NCI-H1417 (cell line): Measurements from ENCODE around the gene SFT2D1.
"Not testable (repeated sequence)": the region's sequence is repeated elsewhere in the genome, so short reads cannot be mapped to it uniquely, and the experiment has no call there.

Experiments
- DNase-seq, 3 experiments: peaks; one replicate each; lab custom pipeline; 2025; lab: John Stamatoyannopoulos, UW

SFT2D1 gene

DNA sequence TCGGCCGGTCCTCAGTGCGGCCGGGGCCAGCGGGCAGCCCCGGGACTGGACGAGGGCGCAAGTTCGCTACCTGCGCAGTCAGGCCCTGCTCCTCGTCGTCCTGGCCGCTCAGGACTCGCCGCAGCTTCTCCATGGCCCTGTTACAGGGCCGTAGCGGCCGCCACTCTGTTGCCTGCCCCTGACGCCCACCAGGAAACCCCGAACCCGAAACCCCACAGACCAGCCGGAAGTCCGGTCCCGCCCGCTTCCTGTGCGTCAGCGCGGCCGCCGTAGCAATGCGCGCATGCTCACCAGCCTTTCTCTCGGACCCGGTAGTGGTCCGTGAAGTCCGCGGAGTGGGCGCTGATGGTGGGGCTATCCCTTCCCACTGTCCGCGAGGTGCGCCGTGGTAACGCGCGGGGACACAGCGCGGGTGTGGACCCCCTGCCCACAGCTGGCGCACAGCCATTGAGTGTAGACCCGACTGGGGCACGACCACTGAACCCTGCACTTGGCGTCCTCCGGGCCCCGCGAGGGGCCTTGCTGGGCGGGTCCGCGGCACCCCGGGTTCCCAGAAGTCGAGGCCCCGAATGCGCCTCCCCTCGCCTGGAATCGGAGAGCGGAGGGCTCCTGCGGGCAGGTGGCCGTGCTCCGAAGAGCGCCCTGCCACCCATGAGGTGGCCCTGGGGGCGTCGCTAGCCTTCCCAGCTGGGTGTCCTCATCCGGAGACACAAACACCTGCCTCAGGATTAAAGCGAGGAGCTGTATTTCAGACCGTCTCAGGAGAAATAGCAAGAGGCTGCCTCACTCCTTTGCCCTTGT, at the start of gene SFT2D1:
TSS of gene SFT2D1 (minus strand) at position 197 of the 801 bp plus-strand sequence. CDS start at position 133, 64 bp downstream.
- DNase-seq: peak; percentile 64 to 88 (median 83)

DNA sequence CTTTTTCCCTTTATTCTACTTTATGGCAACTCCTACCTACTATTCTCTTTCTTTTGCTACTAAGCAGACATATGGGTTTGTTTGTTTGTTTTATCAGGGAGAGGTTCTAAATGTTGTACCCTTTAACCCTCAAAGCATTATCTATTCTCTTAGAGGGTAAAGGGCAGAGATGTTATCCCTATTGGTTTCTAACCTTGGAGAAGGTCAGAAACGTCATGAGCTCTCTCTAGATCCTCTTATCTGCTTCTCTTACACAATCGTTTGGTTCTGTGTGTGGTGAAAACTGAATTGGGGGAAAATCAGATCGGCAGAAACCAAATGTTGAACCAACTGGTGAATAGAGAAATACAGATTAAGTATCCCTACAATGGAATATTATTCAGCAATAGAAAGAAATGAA, 46.8 kb upstream of the SFT2D1 start:
- no peak for DNase-seq

DNA sequence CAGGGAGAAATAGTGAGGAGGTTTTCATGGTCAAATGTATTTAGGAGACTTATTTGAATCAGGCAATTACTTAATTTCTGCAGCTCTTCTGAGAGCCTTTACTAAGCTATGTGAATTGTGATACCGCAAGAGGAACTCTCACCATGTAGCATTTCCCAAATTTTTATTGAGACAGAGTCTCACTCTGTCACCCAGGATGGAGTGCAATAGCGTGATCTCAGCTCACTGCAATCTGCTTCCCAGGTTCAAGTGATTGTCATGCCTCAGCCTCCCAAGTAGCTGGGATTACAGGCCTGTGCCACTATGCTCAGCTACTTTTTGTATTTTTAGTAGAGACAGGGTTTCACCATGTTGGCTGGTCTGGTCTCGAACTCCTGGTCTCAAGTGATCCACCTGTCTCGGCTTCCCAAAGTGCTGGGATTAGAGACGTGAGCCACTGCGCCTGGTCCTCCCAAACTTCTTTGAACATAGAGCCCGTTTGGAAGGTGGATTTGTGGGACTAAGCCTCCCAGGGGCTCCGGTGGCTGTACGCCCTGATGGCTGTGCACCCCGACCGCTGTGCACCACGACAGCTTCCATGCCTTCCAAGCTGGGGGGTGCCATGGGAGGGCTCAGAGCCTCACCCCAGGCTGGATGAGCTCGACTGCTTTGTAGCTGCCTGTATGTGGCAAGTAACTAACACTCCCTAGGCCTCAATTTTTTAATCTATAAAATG, 46.1 kb upstream of the SFT2D1 start:
- no peak for DNase-seq

DNA sequence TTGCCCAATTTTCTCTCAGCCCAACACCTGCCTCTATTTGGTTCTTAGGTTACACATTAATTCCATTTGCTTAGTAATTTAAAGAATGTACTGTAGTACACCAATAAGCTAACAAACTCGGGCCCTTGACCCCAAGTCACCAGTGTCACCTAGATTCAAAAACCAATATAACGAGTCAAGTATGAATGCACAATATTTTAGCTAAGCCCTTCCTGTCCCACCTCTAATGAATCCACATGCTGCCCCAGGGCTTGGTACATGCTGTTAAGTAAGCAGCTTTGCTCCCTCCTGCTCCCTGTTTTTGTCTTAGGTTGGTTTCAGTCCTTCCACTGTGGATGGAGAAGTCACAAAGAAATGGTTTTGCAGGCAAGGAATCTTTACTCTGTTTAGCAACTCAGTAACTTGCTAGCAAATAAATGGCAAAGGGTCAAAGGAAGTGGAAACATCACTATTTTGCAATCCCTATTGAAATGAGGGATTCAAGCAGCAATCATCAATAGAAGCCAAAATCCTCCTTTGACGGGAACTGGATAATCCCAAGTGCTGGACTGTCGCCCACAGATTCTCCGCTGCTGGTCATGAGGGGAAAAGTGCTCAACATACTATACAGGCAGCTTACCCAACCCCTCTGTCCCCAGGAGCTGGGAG, 45.4 kb upstream of the SFT2D1 start:
- no peak for DNase-seq

DNA sequence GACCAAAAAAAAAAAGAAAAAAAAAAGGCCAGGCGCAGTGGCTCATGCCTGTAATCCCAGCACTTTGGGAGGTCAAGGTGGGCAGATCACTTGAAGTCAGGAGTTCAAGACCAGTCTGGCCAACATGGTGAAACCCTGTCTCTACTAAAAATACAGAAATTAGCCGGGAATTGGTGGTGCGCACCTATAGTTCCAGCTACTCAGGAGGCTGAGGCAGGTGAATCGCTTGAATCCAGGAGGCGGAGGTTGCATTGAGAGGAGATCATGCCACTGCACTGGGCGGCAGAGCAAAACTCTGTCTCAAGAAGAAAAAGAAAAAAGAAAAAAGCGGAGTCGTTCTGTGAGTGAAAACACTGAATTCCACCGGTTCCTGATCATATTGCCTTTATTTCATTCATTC, 44.8 kb upstream of the SFT2D1 start:
- DNase-seq: not testable (repeated sequence)

DNA sequence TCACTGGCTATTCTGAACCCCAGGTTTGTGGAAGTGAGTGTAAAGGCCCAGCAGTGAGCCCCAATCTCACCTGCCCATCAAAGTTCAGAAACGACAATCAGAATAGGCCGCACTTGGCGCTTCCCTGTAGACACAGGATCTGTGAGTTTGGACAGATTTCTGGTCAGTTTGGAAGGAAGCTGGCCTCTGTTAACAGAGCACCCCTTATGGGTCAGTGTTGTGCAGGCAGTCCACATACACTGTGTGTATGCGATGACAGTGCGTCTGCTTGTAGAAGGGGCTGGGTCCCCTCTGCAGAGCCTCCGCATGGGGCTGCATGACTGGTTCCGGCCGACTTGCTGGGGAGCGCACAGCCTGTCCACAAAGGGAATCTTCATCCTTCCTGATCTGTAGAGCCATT, 43.8 kb upstream of the SFT2D1 start:
- DNase-seq: no peak

DNA sequence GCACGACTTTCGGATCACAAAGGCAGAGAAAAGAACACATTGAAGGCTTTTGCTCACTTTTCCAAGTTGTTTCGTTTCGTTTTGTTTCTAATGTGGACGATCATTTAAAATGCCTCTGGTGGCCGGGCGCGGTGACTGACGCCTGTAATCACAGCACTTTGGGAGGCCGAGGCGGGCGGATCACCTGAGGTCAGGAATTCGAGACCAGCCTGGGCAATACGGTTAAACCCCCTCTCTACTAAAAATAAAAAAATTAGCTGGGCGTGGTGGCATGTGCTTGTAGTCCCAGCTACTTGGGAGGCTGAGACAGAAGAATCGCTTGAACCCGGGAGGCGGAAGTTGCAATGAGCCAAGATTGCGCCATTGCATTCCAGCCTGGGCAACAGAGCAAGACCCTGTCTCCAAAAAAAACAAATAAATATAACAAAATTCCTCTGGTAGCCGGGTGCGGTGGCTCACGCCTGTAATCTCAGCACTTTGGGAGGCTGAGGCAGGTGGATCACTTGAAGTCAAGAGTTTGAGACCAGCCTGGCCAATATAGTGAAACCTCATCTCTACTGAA, 41.5 kb upstream of the SFT2D1 start:
- not testable (repeated sequence) for DNase-seq

DNA sequence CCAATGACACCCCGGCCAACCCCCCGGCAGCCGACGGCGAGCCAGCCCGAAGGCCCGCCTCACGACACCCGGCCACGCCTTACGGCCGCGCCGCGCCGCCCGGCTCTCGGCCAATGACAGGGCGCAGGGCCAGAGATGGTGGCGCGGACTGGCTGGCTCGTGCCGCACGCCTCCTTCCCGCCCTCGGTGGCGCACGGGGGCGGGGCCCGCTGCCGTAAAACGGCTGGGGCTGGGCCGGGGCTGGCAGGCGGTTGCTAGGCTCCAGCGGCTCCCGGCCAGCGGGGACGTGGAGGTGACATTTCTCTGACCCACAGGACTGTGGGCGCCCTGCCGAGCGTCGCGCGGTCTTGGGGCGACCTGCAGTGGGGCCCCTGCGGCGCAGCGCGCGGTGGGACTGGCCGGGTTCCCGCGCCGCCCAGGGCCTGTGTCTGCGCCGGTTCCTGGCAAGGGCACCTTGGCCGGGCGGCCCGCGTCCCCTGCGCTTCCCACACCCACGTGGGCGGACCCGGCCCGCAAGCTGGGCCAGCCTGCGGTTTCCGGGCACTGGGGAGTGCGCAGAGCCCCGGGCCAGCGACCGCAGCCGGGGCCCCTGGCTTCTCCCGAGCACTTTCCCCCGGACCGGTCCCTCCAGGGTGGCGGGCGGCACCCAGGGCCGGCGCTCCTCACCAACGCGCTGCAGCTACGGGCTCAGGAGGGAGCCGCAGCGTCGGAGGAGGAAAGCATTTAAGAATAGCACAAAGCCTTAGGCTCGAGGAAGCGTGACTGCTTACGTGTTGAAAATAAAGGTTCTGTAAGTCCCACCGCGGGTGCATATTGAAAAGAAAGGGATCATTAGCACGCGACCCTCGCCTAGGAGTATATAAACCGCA, 40.8 kb upstream of the SFT2D1 start, which contains the start of gene MPC1:
TSS of gene MPC1 (minus strand) at position 8 of the 869 bp plus-strand sequence. CDS start 64 bp downstream, outside the sequence.
- DNase-seq: peak; percentile 95 to 99 (median 98)

DNA sequence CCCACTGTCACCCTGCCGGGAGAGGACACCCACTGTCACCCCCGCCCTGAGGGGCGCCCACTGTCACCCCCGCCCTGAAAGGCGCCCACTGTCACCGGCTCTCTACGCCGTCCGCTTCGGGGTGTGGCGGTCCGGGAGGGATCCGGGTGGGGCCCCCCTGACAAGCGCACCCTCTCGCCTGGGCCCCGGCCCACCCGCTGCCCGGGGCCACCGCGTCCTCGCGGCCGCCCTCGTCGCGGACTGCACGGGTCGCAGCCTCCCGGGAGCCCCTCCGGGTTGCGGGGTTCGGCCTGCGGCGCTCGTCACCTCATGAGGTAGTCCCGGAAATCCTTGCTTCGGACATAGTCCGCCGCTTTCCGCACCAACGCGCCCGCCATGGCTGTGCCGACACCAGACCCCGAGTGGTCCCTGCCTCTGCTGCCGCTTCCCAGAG, 40.2 kb upstream of the SFT2D1 start:
- DNase-seq: no peak

DNA sequence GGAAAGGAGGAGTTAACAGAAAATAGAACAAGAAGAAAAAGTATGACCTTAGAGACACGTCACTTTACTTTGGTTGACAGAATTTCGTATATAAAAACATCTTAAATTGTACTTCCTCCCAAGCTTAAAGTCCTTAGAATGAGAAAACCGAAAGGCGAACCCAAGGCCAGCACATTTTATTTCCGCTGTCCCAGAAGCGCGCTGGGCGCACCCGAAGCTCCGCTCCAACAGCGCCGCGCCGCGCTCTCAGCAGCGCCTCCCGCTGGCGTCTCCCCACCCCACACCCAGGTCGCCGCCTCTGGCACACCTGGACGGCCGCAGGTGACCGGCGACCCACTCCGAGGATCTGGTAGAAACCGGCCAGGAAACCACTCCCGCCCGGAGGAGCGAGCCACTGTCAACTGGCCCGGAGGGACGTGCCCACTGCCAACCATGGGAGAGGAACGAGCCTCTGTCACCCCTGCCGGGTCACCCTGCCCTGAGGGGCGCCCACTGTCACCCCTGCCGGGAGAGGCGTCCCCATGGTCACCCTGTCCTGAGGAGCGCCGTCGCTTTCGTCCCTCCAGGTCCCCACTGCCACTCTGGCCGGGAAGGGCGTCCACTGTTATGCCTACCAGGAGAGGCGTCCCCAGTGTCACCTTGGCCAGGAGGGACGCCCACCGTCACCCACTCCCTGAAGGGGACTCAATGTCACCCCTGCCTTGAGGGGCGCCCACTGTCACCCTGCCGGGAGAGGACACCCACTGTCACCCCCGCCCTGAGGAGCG, 39.6 kb upstream of the SFT2D1 start:
- DNase-seq: peak; percentile 67 to 82 (median 72)

DNA sequence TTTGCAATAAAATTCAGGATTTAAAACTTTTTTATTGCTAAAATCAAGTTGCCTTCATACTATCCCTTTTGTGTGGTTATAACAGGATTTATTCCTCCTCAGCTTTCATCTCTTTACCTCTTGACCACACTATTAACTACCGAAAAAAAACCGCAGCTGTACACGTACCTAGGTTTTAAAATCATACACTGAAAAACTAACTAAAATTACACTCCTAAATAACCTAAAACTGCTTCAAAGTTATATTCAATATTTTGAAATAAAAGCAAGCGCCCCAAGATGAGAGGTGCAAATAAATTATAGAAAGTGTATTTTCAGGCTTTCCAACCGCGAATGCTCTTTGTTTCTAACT, 39.0 kb upstream of the SFT2D1 start:
- DNase-seq: no peak

DNA sequence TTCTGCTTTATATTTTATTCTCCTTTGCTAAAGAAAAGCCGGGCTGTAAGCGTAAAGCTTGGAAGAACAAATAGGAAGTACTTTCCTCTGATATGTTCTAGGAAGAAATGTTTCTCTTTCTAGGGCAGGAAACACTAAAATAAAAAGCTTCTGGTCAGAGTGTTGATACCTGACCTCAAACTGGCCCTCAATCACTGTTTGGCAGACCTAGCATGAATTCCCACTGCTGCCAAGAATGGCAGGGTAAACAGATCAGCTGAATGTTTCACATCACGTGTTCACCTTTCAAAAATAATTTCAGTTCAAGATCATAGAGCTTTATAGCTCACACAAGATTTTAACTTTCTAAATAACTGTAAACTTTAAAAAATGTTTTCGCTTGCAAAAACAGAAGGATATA, 37.5 kb upstream of the SFT2D1 start:
- DNase-seq: no peak

DNA sequence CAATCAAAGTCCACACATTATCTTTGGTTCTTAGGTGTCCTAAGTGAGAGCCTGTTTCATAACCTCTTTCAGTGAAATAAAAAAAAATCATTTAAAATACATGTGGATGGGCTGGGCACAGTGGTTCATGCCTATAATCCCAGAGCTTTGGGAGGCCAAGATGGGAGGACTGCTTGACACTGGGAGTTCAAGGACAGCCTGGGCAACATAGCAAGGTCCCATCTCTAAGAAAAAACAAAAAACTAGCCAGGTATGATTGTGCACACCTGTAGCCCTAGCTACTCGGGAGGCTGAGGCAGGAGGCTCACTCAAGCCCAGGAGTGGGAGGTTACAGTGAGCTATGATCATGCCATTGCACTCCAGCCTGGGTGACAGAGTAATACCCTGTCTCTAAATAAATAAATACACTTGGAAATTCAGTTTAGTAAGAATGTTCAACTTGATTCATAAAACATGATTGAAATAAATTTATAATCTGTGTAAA, 36.8 kb upstream of the SFT2D1 start:
- DNase-seq: no peak

DNA sequence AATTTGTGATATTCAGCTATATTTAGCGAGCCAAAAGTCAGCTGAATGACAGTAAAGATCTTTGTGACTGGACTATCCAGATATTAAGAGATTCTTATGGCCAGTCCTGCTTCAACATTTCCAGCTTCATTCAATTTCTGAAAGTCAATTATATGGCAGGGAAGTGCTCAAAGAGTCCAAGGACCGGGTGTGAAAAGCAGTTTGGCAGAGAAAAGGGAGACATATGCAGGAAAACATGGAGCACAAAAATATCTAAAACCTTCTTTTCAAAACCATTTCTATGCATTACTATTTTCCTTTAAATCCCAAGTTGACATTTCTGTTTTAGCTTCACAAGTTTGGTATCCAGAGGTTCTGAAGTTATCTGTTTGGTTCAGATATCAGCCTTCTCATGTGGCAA, 35.4 kb upstream of the SFT2D1 start:
- DNase-seq: no peak

DNA sequence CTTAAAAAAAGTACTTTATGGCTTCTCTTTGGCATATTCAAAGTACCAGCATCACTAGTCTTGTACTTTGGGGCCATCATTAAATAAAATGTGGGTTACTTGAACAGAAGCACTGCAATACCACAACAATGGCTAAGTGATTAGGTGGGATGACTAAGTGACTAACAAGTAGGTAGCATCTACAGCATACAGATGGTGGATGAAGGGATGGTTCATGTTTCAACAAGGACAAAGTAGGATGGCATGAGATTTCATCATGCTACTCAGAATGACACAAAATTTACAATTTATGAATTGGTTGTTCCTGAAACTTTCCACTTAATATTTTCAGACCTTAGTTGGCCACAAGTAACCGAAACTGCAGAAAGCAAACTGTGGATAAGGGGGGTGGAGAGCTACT, 32.7 kb upstream of the SFT2D1 start:
- no peak for DNase-seq

DNA sequence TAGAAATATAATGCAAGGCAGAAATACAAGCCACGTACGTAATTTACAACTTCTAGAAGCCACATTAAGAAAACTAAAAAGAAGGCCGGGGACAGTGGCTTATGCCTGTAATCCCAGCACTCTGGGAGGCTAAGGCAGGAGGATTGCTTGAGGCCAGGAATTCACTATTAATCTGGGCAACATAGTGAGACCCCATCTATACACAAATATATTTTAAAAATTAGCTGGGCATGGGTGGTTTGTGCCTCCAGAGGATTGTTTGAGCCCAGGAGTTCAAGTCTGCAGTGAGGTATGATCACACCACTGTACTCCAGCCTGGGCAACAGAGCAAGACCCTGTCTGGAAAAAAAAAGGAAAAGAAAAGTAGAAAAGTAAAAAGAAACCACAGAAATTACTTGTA, 28.1 kb upstream of the SFT2D1 start:
- DNase-seq: no peak

DNA sequence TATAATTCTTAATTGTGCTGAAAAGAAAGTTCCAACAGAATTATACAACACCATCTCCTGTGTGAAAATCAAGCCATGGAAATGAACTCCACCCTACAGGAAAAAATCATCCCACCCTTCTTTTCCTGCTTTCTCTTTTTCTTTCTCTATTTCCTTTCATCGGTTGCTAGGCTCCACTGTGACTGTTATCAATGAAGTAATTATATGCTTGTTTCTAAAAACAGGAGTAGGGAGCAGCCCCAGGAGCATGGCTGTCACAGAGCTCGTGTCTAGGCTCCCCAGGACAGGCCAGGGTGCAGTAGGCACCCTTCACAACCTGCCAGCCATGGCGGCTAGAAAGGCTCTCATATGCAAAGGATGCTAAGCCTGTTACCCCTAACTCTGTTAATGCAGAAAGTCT, 27.4 kb upstream of the SFT2D1 start:
- no peak for DNase-seq

DNA sequence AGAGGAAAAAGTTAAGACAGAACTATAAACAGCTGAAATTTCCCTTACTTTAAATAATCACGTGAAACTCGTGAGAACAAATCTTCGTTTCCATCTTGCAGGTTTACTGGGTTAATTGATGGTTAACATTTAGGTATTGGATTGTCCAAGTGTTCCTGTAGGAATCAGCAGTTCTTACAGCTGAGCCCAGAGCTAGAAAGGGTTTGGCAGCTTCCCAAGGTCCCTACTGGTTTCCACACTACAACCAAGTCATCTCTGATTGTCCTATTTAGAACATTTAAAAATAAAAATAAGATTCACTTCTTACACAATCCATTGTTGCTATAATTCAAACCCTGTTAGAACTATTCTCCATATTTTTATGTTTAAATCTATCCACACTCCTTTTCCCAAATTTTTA, 24.6 kb upstream of the SFT2D1 start:
- DNase-seq: no peak

DNA sequence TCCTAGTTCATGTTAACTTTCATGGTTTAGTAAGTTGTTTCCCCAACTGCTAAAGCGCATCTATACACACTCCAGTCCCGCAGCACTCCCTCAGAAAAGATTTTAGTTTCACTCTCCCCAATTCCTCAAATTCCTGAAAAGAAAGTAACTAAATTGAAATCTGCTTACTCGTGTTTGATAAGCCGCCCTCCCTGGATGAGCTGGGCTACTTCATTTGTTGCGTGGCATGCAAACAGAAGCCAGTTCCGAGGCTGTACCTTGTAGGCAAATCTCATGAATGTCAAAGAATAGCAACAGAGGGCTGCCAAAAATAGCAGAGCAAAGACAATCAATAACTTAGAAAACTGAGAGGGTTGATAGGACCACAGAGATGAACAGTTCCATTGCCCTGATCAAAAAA, 23.5 kb upstream of the SFT2D1 start:
- DNase-seq: no peak

DNA sequence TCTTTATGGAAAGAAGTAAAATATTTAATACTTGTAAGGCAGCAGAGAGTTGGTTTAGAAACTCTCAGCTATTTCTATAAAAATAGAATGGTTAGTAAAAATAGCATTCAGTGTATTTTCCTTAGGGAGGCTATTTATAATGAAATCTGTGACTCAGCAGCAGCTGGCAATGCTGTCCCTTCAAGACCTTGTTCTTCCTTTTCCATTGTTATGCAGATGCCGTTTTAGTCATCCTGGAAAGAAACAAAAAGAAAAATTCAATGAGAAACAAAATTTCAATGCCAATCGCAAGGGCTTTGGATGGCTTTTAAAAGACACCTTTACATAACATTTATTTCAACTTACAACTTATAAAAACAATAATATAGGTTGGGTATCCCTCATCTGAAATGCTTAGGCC, 22.9 kb upstream of the SFT2D1 start:
- no peak for DNase-seq

DNA sequence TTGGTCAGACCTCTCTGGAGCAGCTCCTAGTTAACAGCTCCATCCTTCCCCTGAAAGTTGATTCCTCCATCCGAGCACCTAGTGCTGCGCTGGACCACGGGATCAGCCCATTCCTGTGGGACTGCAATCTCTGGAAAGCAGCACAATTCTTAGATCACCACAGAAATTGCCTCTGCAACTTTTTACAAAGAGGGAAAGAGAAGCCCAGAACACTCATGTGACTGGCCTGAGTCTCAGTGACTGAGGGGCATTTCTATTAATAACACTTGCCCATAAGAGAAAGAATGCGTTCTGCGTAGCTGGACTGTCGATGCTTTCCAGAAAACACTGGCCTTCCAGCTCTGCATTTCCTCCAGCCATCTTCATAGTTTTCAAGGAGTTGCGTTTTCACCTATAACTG, 22.1 kb upstream of the SFT2D1 start:
- DNase-seq: no peak
